CD4-positive, alpha-beta T cell treated with Interleukin-17A for 4 hours (primary cell): Measurements from ENCODE around the gene CHML.
"Not testable (repeated sequence)": the region's sequence is repeated elsewhere in the genome, so short reads cannot be mapped to it uniquely, and the experiment has no call there.

Experiments
- DNase-seq: peaks from one replicate; pipeline ENCODE4 v3.0.0-alpha.2; 2020; ENCODE audit warnings: mixed read lengths

The CHML gene, protein sequence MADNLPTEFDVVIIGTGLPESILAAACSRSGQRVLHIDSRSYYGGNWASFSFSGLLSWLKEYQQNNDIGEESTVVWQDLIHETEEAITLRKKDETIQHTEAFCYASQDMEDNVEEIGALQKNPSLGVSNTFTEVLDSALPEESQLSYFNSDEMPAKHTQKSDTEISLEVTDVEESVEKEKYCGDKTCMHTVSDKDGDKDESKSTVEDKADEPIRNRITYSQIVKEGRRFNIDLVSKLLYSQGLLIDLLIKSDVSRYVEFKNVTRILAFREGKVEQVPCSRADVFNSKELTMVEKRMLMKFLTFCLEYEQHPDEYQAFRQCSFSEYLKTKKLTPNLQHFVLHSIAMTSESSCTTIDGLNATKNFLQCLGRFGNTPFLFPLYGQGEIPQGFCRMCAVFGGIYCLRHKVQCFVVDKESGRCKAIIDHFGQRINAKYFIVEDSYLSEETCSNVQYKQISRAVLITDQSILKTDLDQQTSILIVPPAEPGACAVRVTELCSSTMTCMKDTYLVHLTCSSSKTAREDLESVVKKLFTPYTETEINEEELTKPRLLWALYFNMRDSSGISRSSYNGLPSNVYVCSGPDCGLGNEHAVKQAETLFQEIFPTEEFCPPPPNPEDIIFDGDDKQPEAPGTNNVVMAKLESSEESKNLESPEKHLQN

DNA sequence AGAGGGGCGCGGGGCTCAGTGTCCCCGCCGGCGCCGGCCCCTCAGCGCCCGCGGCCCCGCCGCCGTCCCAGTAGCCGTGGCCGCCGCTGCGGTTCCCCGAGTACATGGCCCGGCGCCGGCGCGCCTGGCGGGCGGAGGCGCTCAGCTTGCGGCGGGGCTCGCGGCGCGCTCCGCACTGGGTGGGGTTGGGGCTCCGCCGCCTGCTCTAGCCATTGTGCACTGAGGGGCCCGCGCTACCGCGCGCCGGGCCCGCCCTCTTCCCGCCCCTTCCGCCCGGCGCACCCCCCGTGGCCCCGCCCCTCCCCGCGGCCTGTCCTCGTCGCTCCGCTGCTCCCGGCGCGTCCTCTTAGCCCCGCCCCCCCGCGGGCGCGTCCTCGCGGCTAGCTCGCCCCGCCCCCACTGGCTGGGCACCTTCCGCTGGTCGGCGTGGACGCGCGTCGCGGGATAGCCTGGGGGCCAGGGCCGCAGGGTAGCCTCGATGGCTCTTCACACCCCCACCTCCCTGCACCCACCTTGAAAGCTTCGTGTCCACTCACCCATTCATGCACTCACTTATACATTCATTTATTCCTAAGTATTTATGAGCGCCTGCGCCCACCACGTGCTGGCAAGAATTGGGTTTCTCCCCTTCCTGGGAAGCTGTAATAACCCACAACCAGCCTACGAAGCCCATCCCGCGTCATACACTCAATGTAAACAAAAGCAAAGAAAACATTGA lies at the start of gene CHML, which contains the start of gene OPN3:
TSS of gene CHML (minus strand) at position 221 of the 718 bp plus-strand sequence. CDS start 4,603 bp downstream, outside the sequence.
TSS of gene OPN3 (minus strand) at position 221 of the 718 bp plus-strand sequence. CDS start at position 106, 115 bp downstream.
- DNase-seq, result peak; percentile 96

DNA sequence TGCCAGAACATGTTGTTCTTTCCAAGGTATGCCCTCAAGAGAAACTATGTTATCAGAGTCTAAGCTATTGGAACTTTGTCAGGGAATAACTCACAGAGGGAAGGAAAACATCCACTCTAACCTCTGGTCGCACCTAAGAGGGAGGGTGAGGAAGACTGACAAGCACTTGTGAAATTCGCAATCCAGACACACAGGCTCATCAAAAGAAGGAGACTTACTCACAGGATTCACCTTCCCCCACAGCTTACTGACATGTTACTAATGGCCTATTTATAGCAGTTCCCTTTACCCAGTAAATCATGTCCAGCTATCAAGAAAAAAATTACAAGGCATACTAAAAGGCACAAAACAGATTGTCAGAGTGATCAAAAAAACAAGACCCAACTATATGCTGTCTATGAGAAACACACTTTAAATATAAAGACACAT lies 48.8 kb upstream of the CHML start:
- no peak for DNase-seq

GRCh38 chr1:241684108-241684507 lies 43.9 kb upstream of the CHML start:
- DNase-seq, result no peak

DNA sequence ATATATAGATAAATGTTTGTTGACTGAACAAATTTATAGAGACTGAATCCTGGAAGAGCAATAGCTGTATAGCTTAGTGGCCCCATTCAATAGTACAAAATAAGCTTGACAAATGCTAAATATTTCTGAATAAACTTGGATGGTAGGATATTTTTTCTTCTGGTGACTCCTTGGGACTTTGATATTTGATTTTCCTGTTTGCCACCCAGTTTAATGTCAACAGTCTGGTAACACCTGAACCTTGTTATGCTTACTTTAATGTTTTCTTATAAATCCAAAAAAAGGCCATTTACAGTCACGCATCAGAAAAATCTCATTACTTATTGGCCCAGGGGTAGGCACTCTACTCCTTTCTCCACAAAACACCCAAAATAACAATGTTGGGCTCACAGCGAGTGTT lies 42.8 kb upstream of the CHML start:
- no peak for DNase-seq

GRCh38 chr1:241681861-241682448 lies 41.8 kb upstream of the CHML start:
- DNase-seq, result not testable (repeated sequence)

GRCh38 chr1:241679961-241680360 lies 39.8 kb upstream of the CHML start:
- DNase-seq, result no peak

- no peak for DNase-seq
These were observed 39.2 kb upstream of the CHML start for GRCh38 chr1:241679404-241679803.

DNA sequence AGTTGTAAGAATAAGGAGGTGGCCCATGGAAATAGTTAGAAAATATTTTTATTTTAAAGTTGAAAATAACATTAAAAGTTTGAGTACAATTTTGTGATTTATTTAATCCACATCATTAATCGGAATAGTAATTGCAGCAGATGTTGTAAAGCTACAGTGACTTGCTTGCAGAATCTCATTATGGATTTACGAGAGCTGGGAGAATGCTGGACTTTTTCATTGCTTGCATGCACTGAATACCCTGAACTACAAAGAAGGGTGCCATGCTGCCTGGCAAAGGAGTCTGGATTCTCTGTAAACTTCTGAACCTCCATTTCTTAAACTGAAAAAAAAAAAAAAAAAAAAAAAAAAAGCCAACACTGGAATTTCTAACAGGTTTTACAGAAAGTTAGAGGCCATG lies 38.4 kb upstream of the CHML start:
- DNase-seq, result no peak

DNA sequence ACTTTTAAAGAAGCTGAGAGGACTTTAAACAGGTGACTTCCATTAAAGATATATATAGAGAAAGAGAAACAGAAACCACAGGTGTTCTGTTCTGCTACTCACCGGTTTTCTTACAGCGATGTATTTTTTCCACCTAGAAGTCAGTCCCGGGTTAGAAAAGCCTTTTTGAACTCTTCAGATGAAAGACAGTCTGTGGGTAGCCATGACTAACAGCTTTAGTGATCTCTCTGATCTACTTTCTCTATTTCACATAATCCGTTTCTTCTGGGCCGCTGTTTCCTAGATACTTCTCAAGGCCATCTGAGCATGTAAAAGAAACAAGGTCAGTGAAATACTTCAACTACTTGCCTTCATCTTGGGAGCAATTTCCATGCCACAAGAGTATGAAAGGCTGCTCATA lies 37.0 kb upstream of the CHML start:
- peak; percentile 33 for DNase-seq

DNA sequence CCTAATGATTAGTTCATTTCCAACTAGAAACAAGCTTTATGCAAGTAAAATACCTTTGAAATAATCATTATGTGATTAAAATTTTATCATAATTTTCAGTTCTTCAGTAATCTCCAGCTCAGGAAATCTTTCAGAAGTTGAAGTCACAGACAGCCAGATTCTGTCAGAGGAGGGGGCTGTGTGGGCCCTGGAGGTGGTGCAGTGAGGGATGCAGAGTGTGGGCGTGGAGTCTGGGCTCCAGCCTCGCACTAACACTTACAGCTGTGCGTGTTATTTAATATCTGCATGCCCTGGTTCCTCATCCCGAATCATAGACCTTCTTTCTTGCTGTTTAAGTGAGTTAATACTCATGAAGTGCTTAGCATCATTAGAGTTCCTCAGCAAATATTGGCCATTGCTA lies 35.8 kb upstream of the CHML start:
- peak; percentile 28 for DNase-seq

- DNase-seq, result no peak
These were observed 34.7 kb upstream of the CHML start for GRCh38 chr1:241674805-241675384.

DNA sequence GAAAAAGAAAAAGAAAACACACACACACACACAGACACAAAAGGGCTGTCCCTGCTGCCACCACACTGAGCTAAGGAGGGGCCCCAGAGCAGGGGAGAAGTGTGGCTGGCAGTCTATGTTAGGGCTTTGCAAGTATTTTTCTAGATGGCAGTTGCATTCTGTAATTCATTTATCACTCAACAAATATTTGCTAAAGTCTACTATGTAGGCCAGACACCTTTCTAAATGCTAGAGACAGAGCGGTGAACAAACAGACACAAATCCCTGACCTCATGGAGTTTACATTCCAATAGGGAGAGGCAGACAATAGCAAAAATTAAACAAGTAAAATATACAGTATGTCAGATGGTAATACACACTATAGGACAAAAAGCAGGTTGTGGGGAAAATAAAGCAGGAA lies 32.1 kb upstream of the CHML start:
- DNase-seq, result no peak

DNA sequence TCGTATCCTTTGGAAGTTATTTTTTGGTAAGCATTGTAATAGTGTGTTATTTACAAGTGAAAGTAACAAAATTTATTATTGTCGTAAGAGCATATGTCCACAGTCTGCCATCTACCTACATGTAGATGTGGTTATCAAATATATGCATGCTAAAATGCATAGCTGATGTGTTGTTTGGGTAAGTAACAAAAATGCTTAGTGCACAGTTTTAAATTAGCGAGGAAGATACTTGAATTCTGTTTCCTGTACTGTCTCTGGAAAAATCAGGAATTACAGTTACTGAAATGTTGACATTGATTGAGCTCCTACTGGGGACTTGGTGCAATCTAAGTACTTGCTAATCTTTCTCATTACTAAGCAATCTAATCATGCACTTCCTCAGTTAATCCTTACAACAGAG lies 26.2 kb upstream of the CHML start:
- no peak for DNase-seq

DNA sequence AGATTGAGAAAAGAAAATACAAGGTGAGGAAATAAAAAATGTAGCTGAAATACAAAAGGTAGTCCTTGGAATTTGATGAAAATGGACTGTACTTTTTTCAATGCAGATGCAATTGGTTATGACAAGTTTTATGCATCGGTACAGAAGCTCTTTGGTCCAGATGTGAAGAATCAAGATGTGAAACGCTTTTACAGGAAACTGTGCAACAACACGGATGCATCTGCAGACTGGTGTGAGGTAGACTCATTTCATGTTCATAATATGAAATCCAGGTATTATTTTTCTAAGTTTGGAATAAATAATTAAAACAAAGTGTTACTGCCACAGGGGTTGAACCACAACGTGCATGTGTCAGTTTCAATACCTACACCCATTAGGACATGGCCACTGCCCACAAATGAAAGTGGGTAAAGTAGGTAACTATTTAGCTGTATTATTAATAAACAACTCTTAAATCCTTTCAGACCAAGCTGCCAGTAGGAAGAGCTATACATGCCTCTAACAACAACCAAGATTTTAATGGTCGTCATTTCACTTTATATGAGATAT lies 20.3 kb upstream of the CHML start:
- no peak for DNase-seq

DNA sequence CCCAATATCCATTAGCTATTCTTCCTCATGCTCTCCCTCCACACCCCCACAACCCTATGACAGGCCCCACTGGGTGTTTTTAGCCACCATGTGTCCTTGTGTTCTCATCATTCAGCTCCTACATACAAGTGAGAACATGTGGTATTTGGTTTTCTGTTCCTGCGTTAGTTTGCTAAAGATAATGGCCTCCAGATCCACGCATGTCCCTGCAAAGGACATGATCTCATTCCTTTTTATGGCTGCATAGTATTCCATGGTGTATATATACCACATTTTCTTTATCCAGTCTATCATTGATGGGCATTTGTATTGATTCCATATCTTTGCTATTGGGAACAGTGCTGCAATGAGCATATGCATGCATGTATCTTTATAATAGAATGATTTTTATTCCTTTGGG lies 18.8 kb upstream of the CHML start:
- DNase-seq, result not testable (repeated sequence)

GRCh38 chr1:241658081-241658793 lies 18.1 kb upstream of the CHML start:
- DNase-seq, result no peak

GRCh38 chr1:241654641-241655040 lies 14.5 kb upstream of the CHML start:
- DNase-seq, result no peak

DNA sequence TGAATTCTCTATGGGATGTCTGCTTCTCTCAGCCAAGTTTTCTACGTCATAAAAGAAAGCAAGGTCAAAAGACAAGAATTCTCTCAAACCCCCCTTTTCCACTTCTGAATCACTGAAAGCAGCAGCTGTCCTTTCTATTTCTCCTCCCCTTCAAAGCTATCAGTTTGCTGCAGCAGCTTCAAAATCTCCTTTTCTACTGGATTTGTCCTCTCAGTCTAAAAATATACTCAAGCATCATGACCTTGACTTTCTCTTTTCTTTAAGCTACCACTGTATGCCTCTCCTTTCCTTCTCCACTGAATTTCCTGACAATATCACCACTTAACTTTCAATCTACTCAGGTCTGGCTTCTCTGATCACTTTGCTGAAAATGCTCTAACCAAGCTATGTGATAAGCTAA lies 13.8 kb upstream of the CHML start:
- no peak for DNase-seq

DNA sequence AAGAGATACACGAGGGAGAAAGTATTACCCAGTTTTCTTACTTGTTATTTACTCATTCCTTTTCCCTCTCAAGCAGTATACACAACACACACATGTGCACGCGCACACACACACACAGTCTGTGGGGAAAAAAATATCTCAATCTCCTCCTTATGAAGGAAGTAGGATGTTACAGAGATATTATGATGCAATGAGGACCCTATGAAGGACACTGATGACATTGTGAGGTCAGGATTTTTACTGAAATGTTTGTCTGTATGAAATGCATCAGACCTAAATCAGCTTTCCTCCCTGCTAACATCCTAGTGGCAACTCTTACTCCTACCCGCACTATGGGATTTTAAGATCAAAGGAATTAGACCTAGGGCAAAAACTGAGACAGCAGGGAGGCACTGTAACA lies 11.8 kb upstream of the CHML start, which contains the start of gene WDR64:
TSS of gene WDR64 (plus strand) at position 270 of the 400 bp plus-strand sequence. CDS start 204 bp downstream, outside the sequence.
- no peak for DNase-seq

- no peak for DNase-seq
These were observed 8.0 kb upstream of the CHML start for GRCh38 chr1:241648159-241648558.

GRCh38 chr1:241647658-241648057 lies 7.5 kb upstream of the CHML start:
- DNase-seq, result no peak

DNA sequence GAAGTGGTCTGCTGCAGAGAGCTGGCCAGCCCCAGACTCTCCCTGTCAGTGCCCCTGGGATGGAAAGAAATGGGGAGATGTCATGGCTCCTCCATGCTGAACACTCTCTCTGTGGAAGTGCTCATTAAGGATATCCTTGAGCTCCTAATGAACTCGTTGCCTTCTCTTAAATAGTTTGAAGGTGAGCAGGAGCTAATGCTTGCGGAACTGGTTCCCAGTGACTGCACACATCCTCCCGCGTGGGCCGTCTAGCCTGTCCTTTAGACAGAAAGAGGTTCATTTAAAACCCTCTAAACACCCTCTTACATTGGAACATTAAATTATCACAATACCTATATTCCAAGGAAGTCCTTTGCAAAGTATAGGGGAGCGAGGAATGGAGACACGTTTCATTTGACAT lies 6.0 kb upstream of the CHML start:
- no peak for DNase-seq
